Myocyte (in vitro differentiated cells): Measurements from ENCODE around the gene ACOT7. TPM values are rescaled to one million over a fixed set of nuclear protein-coding genes. Genes with fewer than 3 reads are reported as not detected.

Source experiments
- DNase-seq: peaks from one replicate; pipeline ENCODE4 v3.0.0-alpha.2; 2012; ENCODE audit warnings: low read depth
- total RNA-seq: library from RNA; depleted of rRNA; stranded (reverse); fragments of >200 nt; gene quantifications from 2 replicates; pipeline ENCODE4 v1.2.3, GENCODE V29; 2014

ACOT7 gene
- total RNA-seq, 1 donor from 2014 or later: 18.7 TPM

- DNase-seq: no peak
These were observed 31.3 kb upstream of the ACOT7 start, which contains the start of gene ESPN for GRCh38 chr1:6424619-6425593. Gene ESPN, plus strand, starts transcription at chr1:6424776. Its CDS starts 180 bp downstream, at chr1:6424956.

- DNase-seq: no peak
These were observed 30.5 kb upstream of the ACOT7 start for GRCh38 chr1:6424000-6424565.

- peak; percentile 77 for DNase-seq
These were observed 29.9 kb upstream of the ACOT7 start for GRCh38 chr1:6423321-6423999.

GRCh38 chr1:6421266-6421665 is 27.7 kb upstream of the ACOT7 start:
- DNase-seq: no peak

GRCh38 chr1:6420454-6421042 is 27.0 kb upstream of the ACOT7 start:
- DNase-seq: peak; percentile 72

GRCh38 chr1:6419804-6420453 is 26.4 kb upstream of the ACOT7 start, which contains the start of gene HES2:
Gene HES2, minus strand, starts transcription at chr1:6419919. Its CDS starts 99 bp downstream, at chr1:6419820.
- DNase-seq: peak; percentile 39

- no peak for DNase-seq
These were observed 25.8 kb upstream of the ACOT7 start for GRCh38 chr1:6419397-6419803.

- no peak for DNase-seq
These were observed 25.3 kb upstream of the ACOT7 start for GRCh38 chr1:6418668-6419396.

- no peak for DNase-seq
These were observed 24.5 kb upstream of the ACOT7 start for GRCh38 chr1:6417961-6418667.

- no peak for DNase-seq
These were observed 23.3 kb upstream of the ACOT7 start for GRCh38 chr1:6416906-6417305.

- no peak for DNase-seq
These were observed 22.7 kb upstream of the ACOT7 start for GRCh38 chr1:6416295-6416656.

GRCh38 chr1:6414881-6415626 is 21.5 kb upstream of the ACOT7 start:
- DNase-seq: no peak

GRCh38 chr1:6414443-6414844 is 20.9 kb upstream of the ACOT7 start:
- peak; percentile 71 for DNase-seq

GRCh38 chr1:6412896-6413295 is 19.3 kb upstream of the ACOT7 start:
- DNase-seq: no peak

- no peak for DNase-seq
These were observed 16.8 kb upstream of the ACOT7 start for GRCh38 chr1:6410248-6410893.

- DNase-seq: no peak
These were observed 16.2 kb upstream of the ACOT7 start for GRCh38 chr1:6409733-6410132.

GRCh38 chr1:6409053-6409452 is 15.5 kb upstream of the ACOT7 start:
- DNase-seq: no peak

- DNase-seq: no peak
These were observed 14.5 kb upstream of the ACOT7 start for GRCh38 chr1:6408023-6408422.
